ENCODE results near the gene UBE2J1.
"Not testable (repeated sequence)": the region's sequence is repeated elsewhere in the genome, so short reads cannot be mapped to it uniquely, and the experiment has no call there.

The UBE2J1 gene

GRCh38 chr6:89352278-89353117, at the start of gene UBE2J1:
TSS of gene UBE2J1 (minus strand) at chr6:89352722. CDS start at chr6:89352569, 153 bp downstream.
- DNase-seq: peak; percentile 61

- DNase-seq: no peak
These were observed 48.4 kb upstream of the UBE2J1 start for GRCh38 chr6:89400912-89401399.

- no peak for DNase-seq
These were observed 47.5 kb upstream of the UBE2J1 start for GRCh38 chr6:89400050-89400449.

- DNase-seq: no peak
These were observed 46.4 kb upstream of the UBE2J1 start for GRCh38 chr6:89398762-89399525.

- DNase-seq: not testable (repeated sequence)
These were observed 45.4 kb upstream of the UBE2J1 start for GRCh38 chr6:89397884-89398283.

- DNase-seq: no peak
These were observed 41.1 kb upstream of the UBE2J1 start for GRCh38 chr6:89393659-89394058.

GRCh38 chr6:89392823-89393222, 40.3 kb upstream of the UBE2J1 start:
- DNase-seq: no peak

GRCh38 chr6:89388846-89389245, 36.3 kb upstream of the UBE2J1 start:
- DNase-seq: no peak

- DNase-seq: no peak
These were observed 35.1 kb upstream of the UBE2J1 start for GRCh38 chr6:89387516-89388201.

- no peak for DNase-seq
These were observed 34.5 kb upstream of the UBE2J1 start for GRCh38 chr6:89386917-89387491.

GRCh38 chr6:89385846-89386245, 33.3 kb upstream of the UBE2J1 start:
- no peak for DNase-seq

- no peak for DNase-seq
These were observed 32.7 kb upstream of the UBE2J1 start for GRCh38 chr6:89385156-89385667.

- DNase-seq: no peak
These were observed 28.5 kb upstream of the UBE2J1 start for GRCh38 chr6:89381031-89381430.

GRCh38 chr6:89379281-89379680, 26.8 kb upstream of the UBE2J1 start:
- no peak for DNase-seq

- DNase-seq: no peak
These were observed 26.1 kb upstream of the UBE2J1 start for GRCh38 chr6:89378628-89379027.

- DNase-seq: peak; percentile 58
These were observed 23.1 kb upstream of the UBE2J1 start for GRCh38 chr6:89375427-89376267.

- DNase-seq: no peak
These were observed 20.0 kb upstream of the UBE2J1 start for GRCh38 chr6:89372506-89372901.

- DNase-seq: peak; percentile 71
These were observed 19.5 kb upstream of the UBE2J1 start for GRCh38 chr6:89371849-89372505.

- no peak for DNase-seq
These were observed 16.5 kb upstream of the UBE2J1 start for GRCh38 chr6:89368999-89369398.

GRCh38 chr6:89368107-89368506, 15.6 kb upstream of the UBE2J1 start:
- DNase-seq: peak; percentile 16

GRCh38 chr6:89364586-89364985, 12.1 kb upstream of the UBE2J1 start:
- no peak for DNase-seq
